Renal cortex interstitium (tissue), 11 donors: ENCODE results near the gene FRMD4B. TPM values are rescaled to one million over a fixed set of nuclear protein-coding genes. Genes with fewer than 3 reads are reported as not detected.

ENCODE experiments used
- DNase-seq, 11 donors: peaks; one replicate each; pipeline ENCODE4 v3.0.0-alpha.2; 2013; ENCODE audit warnings: low read depth in 9 of 11, low spot score in 4 of 11; ENCODE audit errors: extremely low read depth in 1 of 11
- polyA plus RNA-seq, 3 donors: library from polyadenylated mRNA; unstranded; fragments of 120-200 nt; gene quantifications; one replicate each; pipeline ENCODE4 v1.2.1, GENCODE V29; 2013; ENCODE audit not compliant: insufficient read length in 3 of 3

The FRMD4B gene
- polyA plus RNA-seq, 3 donors, result 42.4 to 45.6 (median 45.2) TPM

DNA sequence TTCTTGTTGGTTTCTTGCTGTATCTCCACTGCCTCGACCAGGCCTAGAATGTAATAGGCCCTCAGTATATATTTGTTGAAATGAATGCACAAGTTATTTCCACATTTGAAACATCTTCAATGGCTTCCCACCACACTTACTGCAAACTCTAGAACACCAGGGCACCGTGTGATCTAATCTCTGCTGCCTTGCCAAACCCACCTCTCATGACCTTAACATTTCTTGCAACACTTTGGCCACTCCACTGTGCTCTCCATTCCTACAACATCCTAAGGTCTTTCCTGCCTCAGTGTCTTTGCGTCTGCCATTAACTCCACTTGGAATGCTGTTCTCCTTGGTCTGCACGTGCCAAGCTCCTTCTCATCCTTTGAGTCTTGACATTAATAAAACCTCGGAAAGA lies 14.1 kb downstream of the FRMD4B start:
- no peak for DNase-seq

DNA sequence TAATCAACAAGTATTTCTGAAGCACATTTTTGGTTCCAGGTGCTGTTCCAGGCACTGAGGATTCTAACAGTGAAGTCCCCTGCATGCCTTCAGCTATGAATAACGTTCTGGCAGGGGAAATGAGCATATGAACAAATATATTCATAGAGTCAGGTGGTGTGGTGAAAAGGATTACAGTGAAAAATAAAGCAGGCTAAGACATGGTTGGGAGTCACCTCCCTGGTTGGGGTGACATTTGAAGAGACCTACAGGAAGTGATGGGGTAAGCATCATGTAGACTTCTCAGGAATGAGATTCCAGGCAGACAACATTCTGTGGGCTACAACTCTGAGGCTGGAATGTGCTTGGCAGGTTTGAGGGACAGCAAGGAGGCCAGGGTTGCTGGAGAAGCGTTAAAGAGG lies 15.0 kb downstream of the FRMD4B start:
- DNase-seq, result no peak

- DNase-seq, result no peak
Measured at GRCh38 chr3:69370156-69370883, 15.6 kb downstream of the FRMD4B start.

DNA sequence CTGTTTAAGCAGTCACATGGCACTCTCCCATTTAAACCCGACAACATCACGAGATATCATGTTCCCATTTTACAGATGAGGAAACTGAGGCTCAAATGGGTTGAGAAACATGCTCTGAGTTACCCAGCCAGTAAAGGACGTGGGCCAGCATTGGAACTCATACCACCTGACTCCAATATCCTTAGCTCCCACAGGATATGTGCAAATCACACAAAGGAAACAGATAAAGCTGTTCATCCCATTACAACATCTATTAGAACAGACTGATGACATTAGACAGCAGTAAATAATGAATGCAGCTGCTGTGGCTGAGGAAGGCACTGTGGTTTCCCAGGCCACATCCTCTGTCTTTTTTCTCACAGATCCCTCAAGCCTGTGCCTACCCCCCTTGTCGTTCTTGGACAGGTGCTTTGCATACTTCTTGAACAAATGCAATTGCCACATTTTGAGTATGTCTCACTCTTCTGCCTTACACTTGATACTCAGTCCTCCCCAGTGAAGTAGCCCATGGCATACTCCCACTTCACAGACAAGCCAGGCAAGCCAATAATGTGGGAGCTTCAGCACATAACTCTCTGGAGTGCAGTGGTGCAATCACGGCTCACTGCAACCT lies 17.7 kb downstream of the FRMD4B start:
- no peak for DNase-seq

GRCh38 chr3:69367586-69367985 lies 18.3 kb downstream of the FRMD4B start:
- DNase-seq, result no peak

GRCh38 chr3:69364354-69364753 lies 21.5 kb downstream of the FRMD4B start:
- no peak for DNase-seq

DNA sequence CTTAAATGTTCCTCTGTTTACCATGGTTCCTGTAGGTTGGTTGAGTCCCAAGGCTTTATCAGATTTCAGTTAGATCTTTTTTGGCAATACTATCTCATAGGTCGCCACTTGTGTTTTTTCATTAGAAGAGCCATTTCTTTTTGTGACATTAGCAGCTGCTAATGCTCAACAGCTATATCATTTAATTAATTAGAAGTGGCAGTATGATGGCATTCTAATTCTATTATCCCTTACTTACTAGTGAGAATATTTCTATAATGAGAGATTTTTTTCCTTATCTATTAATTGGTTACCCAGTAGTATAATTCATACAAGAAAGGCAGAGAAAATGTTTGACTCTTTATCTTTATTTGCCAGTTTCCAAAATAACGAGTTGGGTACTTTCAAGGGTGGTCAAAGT lies 25.2 kb downstream of the FRMD4B start:
- no peak for DNase-seq

GRCh38 chr3:69359916-69360315 lies 26.0 kb downstream of the FRMD4B start:
- no peak for DNase-seq

- DNase-seq, result no peak
Measured at GRCh38 chr3:69359339-69359893, 26.5 kb downstream of the FRMD4B start.

DNA sequence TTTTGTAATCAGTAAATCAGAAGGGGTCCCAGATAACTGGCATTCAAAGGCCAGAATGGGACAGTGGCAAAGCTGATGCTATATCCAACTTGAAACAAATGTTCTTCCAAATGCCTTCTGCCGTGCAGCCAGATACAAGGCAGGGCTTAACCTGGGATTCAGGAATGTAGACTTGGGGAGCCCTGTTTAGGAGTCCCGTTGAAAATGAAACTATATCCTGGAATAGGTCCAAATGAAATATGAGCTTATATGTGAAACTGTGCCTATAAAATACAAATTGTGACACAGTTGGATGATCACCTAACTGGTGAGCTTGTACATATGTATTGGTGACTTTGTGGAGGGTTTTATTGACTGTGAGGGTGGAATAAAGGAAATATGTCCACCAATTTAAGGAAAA lies 28.7 kb downstream of the FRMD4B start:
- no peak for DNase-seq

GRCh38 chr3:69354948-69355347 lies 30.9 kb downstream of the FRMD4B start:
- DNase-seq, result no peak

DNA sequence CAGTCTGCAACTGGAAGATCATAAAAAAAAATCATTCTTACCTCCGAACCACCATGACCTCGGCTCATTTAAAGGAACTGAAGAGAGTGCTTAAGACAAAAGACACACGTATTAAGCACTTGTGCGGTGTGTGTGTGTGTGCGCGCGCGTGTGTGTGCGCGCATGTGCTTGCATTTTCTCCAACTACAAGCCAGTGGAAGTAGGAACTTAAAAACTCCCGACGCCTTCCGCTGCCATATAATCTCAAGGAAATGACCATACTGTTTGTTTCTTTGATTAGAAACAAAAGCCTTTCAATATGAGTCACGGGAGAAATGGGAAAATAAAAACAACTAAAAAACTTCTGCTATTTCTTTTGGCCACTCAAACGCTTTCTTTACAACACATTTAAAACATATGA lies 32.4 kb downstream of the FRMD4B start:
- no peak for DNase-seq

DNA sequence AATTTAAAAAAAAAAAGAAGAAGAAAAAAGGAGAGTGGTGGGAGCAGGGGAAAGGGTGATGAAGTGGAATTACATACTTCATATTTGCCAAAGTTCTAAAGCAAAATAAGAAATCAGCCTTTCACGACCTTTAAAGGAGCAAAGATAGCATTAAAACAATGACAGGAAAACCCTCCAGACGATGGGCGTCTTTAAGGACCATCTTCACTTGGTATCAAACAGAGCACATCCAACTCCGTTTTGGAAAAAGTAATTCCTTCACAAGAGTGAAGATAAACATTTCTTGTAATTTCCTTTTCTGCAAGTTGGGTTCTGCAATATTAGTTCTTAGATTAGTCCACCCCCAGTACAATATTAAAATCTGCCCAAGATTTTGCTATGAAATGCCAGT lies 32.8 kb downstream of the FRMD4B start:
- DNase-seq, result no peak

GRCh38 chr3:69352305-69353087 lies 33.4 kb downstream of the FRMD4B start:
- DNase-seq, result no peak

GRCh38 chr3:69343875-69344274 lies 42.0 kb downstream of the FRMD4B start:
- no peak for DNase-seq

- no peak for DNase-seq
Measured at GRCh38 chr3:69342074-69342473, 43.8 kb downstream of the FRMD4B start.

- no peak for DNase-seq
Measured at GRCh38 chr3:69339760-69340159, 46.1 kb downstream of the FRMD4B start.

GRCh38 chr3:69338911-69339310 lies 47.0 kb downstream of the FRMD4B start:
- DNase-seq, result no peak

DNA sequence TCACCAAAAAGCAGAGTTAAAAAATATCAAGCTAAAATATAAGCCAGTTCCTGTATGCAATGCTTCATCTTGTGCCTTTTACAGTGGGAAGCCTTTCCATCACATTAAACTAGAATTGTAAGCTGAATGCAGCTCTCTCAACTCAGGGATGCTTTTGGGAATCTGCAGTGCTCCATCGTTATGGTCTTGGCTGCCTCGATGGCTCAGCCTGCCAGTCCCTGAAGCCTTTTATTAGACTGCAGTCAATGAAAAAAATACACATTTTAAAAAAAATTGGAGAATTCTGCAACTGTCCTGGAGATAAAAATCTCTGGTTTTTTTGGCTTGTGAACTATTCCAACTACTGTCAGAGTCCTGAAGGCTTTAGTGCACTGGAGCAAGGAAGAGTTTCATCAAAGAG lies 53.0 kb downstream of the FRMD4B start:
- DNase-seq, result no peak

GRCh38 chr3:69330891-69331400 lies 54.9 kb downstream of the FRMD4B start:
- no peak for DNase-seq
